Keratinocyte (primary cell): ENCODE results near the gene MLEC. TPM values are rescaled to one million over a fixed set of nuclear protein-coding genes. Genes with fewer than 3 reads are reported as not detected.

ENCODE experiments used
- DNase-seq: peaks from one replicate; pipeline ENCODE4 v3.0.0-alpha.2; 2011; ENCODE audit warnings: low read depth, missing footprints, low spot score
- FAIRE-seq: peaks from 2 replicates; lab custom pipeline; 2011; peaks lifted over from hg19 to GRCh38; lab: Jason Lieb, UNC
- H2AFZ ChIP-seq: 2 replicates; pipeline ENCODE4 v1.6.0; 2012; ENCODE audit warnings: low read length, control low read depth, inconsistent platforms; ENCODE audit not compliant: control insufficient read depth
- H3K27ac ChIP-seq: 2 replicates; pipeline ENCODE4 v1.5.1; 2011; ENCODE audit warnings: low read length; ENCODE audit not compliant: control insufficient read depth, insufficient read depth
- H3K27me3 ChIP-seq: 3 replicates; pipeline ENCODE4 v1.6.0; 2011; ENCODE audit warnings: low read length; ENCODE audit not compliant: control insufficient read depth, insufficient read depth; ENCODE audit errors: extremely low read depth
- H3K36me3 ChIP-seq, 2 experiments: 2 replicates in 1 of 2; 3 replicates in 1 of 2; pipeline ENCODE4 v1.5.1; 2011; ENCODE audit warnings: low read length in 2 of 2, mild to moderate bottlenecking in 1 of 2; ENCODE audit not compliant: control insufficient read depth in 2 of 2, insufficient read depth in 2 of 2; ENCODE audit errors: extremely low read depth in 1 of 2
- H3K4me1 ChIP-seq: 3 replicates; pipeline ENCODE4 v1.5.1; 2011; ENCODE audit warnings: low read length; ENCODE audit not compliant: control insufficient read depth, insufficient read depth; ENCODE audit errors: extremely low read depth
- H3K4me2 ChIP-seq: 3 replicates; pipeline ENCODE4 v1.6.0; 2011; ENCODE audit warnings: low read depth, low read length; ENCODE audit not compliant: control insufficient read depth, insufficient read depth; ENCODE audit errors: extremely low read depth
- H3K4me3 ChIP-seq, 3 experiments: fragments of 200-600 bp in 1 of 3; sonication (generic) in 1 of 3; 2 replicates in 2 of 3; 3 replicates in 1 of 3; pipeline ENCODE4 v1.5.1; 2011 to 2016; ENCODE audit warnings: low read length in 3 of 3, mild to moderate bottlenecking in 3 of 3, control low read depth in 2 of 3, inconsistent platforms in 1 of 3, low read depth in 1 of 3, mixed read lengths in 1 of 3, mixed run types in 1 of 3, moderate library complexity in 1 of 3; ENCODE audit not compliant: control insufficient read depth in 2 of 3, insufficient read depth in 2 of 3; ENCODE audit errors: extremely low read depth in 1 of 3
- H3K79me2 ChIP-seq: 2 replicates; pipeline ENCODE4 v1.6.0; 2012; ENCODE audit warnings: low read length; ENCODE audit not compliant: control insufficient read depth, insufficient read depth
- H3K9ac ChIP-seq: 3 replicates; pipeline ENCODE4 v1.6.0; 2011; ENCODE audit warnings: low read length; ENCODE audit not compliant: control insufficient read depth, insufficient read depth; ENCODE audit errors: extremely low read depth
- H3K9me1 ChIP-seq: 3 replicates; pipeline ENCODE4 v1.6.0; 2011; ENCODE audit warnings: low read length; ENCODE audit not compliant: control insufficient read depth, insufficient read depth; ENCODE audit errors: extremely low read depth
- H3K9me3 ChIP-seq: 2 replicates; pipeline ENCODE4 v1.5.1; 2012; ENCODE audit warnings: low read depth, low read length; ENCODE audit not compliant: control insufficient read depth
- H4K20me1 ChIP-seq: 3 replicates; pipeline ENCODE4 v1.6.0; 2011; ENCODE audit warnings: low read length; ENCODE audit not compliant: control insufficient read depth, insufficient read depth; ENCODE audit errors: extremely low read depth
- EZH2 ChIP-seq: IDR thresholded peaks from one replicate; pipeline ENCODE4 v1.6.1; 2012; ENCODE audit warnings: inconsistent platforms, mild to moderate bottlenecking, low read length, moderate library complexity
- dilution Hi-C: fragments of 300-500 bp; cut with MboI; formaldehyde crosslinking; loops from one replicate; pipeline ENCODE4 v1.7.0; 2020; ENCODE audit warnings: low sequenced_read_pairs; ENCODE audit not compliant: extremely low pct_ligation_motif_present
- polyA plus RNA-seq, 5 experiments: library from polyadenylated mRNA; depleted of rRNA in 3 of 5; stranded (reverse) in 3 of 5; stranded (forward) in 1 of 5; unstranded in 1 of 5; fragments of >200 nt; gene quantifications; 1 replicate in 1 of 5; 2 replicates in 3 of 5; 3 replicates in 1 of 5; pipeline versions ENCODE4 v1.2.1 to v1.2.3, GENCODE V29; 2011 to 2012; ENCODE audit warnings: missing spikeins in 2 of 5, low read depth in 1 of 5, low replicate concordance in 1 of 5
- TF ChIP-seq, protein P1 (sequence below), 3 experiments: IDR thresholded peaks in 1 of 3; conservative IDR thresholded peaks in 1 of 3; optimal IDR thresholded peaks in 1 of 3; 2 replicates in 2 of 3; 3 replicates in 1 of 3; pipeline versions ENCODE3 to v1.5.1; 2011; ENCODE audit warnings: low read length in 3 of 3, mild to moderate bottlenecking in 3 of 3, moderate library complexity in 2 of 3, control low read depth in 1 of 3, inconsistent platforms in 1 of 3; ENCODE audit not compliant: insufficient read depth in 2 of 3; ENCODE audit errors: extremely low read depth in 1 of 3

The MLEC gene
- polyA plus RNA-seq, 1 donor (not counting 4 experiments of a cell fraction or from before 2014, with no cell fraction given): 65.2 TPM

- Histone ChIP-seq H3K27ac (no peak overlapping the region), H3K27me3 (peaks cover 22% of the 10 kb centered on the region), H3K79me2 (no peaks in the 10 kb centered on the region), H3K9me3 (no peaks in the 10 kb centered on the region), H3K9ac (no peak overlapping the region), H3K4me1 (no peaks in the 10 kb centered on the region), H2AFZ (no peak overlapping the region), H4K20me1 (no peaks in the 10 kb centered on the region), H3K4me2 (no peak overlapping the region), H3K36me3 (no peaks in the 10 kb centered on the region), H3K4me3 (no peak overlapping the region), H3K9me1 (no peaks in the 10 kb centered on the region)
- dilution Hi-C loops: no loop called here
- DNase-seq (no peak), FAIRE-seq (no peak)
- TF ChIP-seq, protein P1, sequence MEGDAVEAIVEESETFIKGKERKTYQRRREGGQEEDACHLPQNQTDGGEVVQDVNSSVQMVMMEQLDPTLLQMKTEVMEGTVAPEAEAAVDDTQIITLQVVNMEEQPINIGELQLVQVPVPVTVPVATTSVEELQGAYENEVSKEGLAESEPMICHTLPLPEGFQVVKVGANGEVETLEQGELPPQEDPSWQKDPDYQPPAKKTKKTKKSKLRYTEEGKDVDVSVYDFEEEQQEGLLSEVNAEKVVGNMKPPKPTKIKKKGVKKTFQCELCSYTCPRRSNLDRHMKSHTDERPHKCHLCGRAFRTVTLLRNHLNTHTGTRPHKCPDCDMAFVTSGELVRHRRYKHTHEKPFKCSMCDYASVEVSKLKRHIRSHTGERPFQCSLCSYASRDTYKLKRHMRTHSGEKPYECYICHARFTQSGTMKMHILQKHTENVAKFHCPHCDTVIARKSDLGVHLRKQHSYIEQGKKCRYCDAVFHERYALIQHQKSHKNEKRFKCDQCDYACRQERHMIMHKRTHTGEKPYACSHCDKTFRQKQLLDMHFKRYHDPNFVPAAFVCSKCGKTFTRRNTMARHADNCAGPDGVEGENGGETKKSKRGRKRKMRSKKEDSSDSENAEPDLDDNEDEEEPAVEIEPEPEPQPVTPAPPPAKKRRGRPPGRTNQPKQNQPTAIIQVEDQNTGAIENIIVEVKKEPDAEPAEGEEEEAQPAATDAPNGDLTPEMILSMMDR (optimal IDR thresholded peaks at IDR 0.05 in 1 of 3, IDR thresholded peaks at IDR 0.05 in 1 of 3, conservative IDR thresholded peaks at IDR 0.05 in 1 of 3; ENCODE audit: extremely low read depth in 1 of 3, insufficient read depth in 2 of 3, low read length in 3 of 3): no peak
- no peak for TF ChIP-seq EZH2
These were observed 30.9 kb upstream of the MLEC start for GRCh38 chr12:120656008-120656407.

DNA sequence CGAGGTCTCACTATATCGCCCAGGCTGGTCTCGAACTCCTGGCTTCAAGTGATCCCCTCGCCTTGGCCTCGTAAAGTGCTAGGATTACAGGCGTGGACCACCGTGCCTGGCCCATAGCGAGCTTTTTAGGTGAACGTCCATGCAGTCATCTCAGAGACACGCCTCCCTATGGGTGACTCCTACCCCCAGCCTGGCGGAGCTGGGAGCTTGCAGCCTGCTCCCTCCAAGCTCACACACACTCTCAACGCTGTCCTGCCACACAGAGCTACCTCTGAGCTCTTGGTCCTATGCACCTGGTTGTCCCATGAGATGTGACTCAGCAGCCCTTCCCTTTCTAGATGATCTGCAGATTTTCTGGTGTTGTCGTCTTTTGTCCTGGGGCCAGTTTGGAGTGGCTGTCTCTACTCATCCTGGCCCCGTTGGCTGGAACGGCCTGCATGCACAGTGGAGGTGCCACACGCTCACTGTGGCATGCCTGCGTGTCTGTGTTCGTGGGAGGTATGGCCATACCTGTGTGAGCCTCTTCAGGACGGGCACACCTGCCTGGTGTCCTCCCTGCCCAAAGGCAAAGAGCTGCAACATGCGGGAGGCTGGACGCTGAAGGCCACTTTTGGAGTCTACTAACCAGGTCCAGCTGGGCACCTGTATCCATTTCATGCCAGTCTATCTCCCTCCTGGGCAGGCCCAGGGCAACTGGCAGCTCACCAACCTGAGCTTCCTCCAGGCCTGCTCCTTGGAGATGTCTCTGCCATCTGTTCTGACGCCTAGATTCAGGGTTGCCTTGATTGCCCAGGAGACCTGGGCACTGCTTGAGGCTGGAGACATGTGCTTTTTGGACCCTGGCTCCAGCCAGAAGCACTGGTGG, 28.4 kb upstream of the MLEC start:
- dilution Hi-C loops: no loop called here
- Histone ChIP-seq H3K4me3 (no peak overlapping the region), H3K79me2 (no peaks in the 10 kb centered on the region), H3K27ac (no peak overlapping the region), H3K4me2 (no peak overlapping the region), H3K27me3 (peaks cover 10% of the 10 kb centered on the region), H3K4me1 (no peaks in the 10 kb centered on the region), H3K36me3 (no peaks in the 10 kb centered on the region), H3K9ac (no peak overlapping the region), H2AFZ (no peak overlapping the region), H3K9me1 (no peaks in the 10 kb centered on the region), H3K9me3 (no peaks in the 10 kb centered on the region), H4K20me1 (no peaks in the 10 kb centered on the region)
- TF ChIP-seq, protein P1 (optimal IDR thresholded peaks at IDR 0.05 in 1 of 3, IDR thresholded peaks at IDR 0.05 in 1 of 3, conservative IDR thresholded peaks at IDR 0.05 in 1 of 3; ENCODE audit: extremely low read depth in 1 of 3, insufficient read depth in 2 of 3, low read length in 3 of 3): no peak
- TF ChIP-seq EZH2: no peak
- FAIRE-seq (no peak), DNase-seq (no peak)
